KOPT-K1 (cell line): ENCODE data around the gene RAF1.

Experiments used
- H3K27ac ChIP-seq: fragments of 200-600 bp; sonication (generic); 2 replicates; pipeline ENCODE4 v1.5.1; 2016; ENCODE audit warnings: antibody characterized with exemption, mild to moderate bottlenecking, low read depth, low read length; ENCODE audit not compliant: poor library complexity, severe bottlenecking
- H3K36me3 ChIP-seq: fragments of 200-600 bp; sonication (generic); 2 replicates; pipeline ENCODE4 v1.5.1; 2017; ENCODE audit warnings: antibody characterized with exemption, mild to moderate bottlenecking, low read length, moderate library complexity; ENCODE audit not compliant: insufficient read depth
- H3K9me3 ChIP-seq: fragments of 200-600 bp; sonication (generic); 2 replicates; pipeline ENCODE4 v1.5.1; 2017; ENCODE audit warnings: antibody characterized with exemption, low read length, mild to moderate bottlenecking; ENCODE audit not compliant: insufficient read depth, poor library complexity, severe bottlenecking

RAF1 gene

GRCh38 chr3:12582730-12583129 is 81.2 kb downstream of the RAF1 start:
- Histone ChIP-seq H3K36me3 (peaks cover 97% of the 10 kb centered on the region), H3K9me3 (no peaks in the 10 kb centered on the region), H3K27ac (no peak overlapping the region)

DNA sequence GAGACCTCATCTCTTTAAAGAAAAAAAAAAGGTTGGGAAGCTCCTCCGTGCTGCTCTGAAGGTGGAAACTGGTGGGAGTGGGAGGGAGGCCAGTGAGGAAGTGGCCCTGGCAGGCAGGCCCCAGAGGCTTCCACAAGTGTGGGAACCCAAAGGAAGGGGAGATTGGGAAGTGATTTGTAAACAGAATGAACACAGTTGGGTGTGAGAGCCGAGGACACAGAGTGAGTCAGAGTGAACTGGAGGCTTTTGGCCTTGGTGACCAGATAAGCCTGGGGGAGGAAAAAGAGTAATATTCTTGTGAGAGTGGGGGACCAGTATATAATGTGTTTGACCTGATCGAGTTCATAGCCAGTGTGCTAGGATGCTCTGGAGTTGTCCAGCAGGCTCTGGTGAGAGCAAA is 84.0 kb downstream of the RAF1 start:
- no peak overlapping the region for H3K27ac ChIP-seq
- peaks cover 98% of the 10 kb centered on the region for H3K36me3 ChIP-seq
- H3K9me3 ChIP-seq = peaks cover 5% of the 10 kb centered on the region

DNA sequence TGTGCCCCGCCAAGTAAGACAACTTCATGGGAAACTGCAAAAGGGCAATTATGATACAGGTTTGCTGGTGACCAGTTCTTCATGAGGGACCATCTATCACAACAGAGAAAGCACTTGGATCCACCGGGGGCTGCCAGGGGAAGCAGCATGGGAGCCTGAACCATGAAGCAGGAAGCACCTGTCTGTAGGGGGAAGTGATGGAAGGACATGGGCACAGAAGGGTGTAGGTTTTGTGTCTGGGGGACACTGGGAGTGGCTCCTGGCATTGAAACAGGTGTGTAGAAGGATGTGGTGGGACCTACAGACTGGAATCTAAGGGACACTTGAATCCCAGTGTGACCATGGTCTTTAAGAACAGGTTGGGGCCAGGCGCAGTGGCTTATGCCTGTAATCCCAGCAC is 84.5 kb downstream of the RAF1 start:
- Histone ChIP-seq H3K9me3 (peaks cover 5% of the 10 kb centered on the region), H3K27ac (no peak overlapping the region), H3K36me3 (peaks cover 98% of the 10 kb centered on the region)

GRCh38 chr3:12578742-12579141 is 85.2 kb downstream of the RAF1 start:
- peaks cover 5% of the 10 kb centered on the region for H3K9me3 ChIP-seq
- H3K36me3 ChIP-seq = peaks cover 98% of the 10 kb centered on the region
- H3K27ac ChIP-seq = no peak overlapping the region

- H3K27ac ChIP-seq = no peak overlapping the region
- peaks cover 5% of the 10 kb centered on the region for H3K9me3 ChIP-seq
- peaks cover 97% of the 10 kb centered on the region for H3K36me3 ChIP-seq
Measured at GRCh38 chr3:12577379-12577778, 86.5 kb downstream of the RAF1 start.

- H3K36me3 ChIP-seq = peaks cover 99% of the 10 kb centered on the region
- H3K9me3 ChIP-seq = peaks cover 5% of the 10 kb centered on the region
- no peak overlapping the region for H3K27ac ChIP-seq
Measured at GRCh38 chr3:12574661-12575060, 89.3 kb downstream of the RAF1 start.

DNA sequence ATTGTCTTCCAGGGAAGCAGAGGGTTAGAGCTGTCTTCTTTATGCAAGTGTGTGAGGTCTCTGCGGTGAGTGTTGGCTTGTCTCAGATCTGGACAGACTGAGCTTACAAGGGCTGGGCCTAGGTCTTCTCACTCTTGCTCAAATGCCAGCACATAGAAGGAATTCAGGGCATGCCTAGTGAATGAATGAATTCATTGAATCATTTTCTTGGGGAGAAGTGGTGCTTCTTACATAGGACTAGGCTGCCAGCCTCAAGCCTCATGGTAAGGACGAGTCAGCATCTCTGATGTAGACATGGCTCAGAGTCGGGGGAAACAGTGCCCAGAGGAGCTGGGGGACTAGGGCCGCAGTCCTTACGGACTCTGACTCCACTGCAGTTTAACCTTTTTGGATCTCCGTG is 89.8 kb downstream of the RAF1 start:
- H3K9me3 ChIP-seq = peaks cover 5% of the 10 kb centered on the region
- H3K36me3 ChIP-seq = peaks cover 99% of the 10 kb centered on the region
- H3K27ac ChIP-seq = no peak overlapping the region

- H3K36me3 ChIP-seq = peaks cover 83% of the 10 kb centered on the region
- no peak overlapping the region for H3K27ac ChIP-seq
- H3K9me3 ChIP-seq = peaks cover 4% of the 10 kb centered on the region
Measured at GRCh38 chr3:12571986-12572385, 91.9 kb downstream of the RAF1 start.

GRCh38 chr3:12569836-12570235 is 94.1 kb downstream of the RAF1 start:
- no peak overlapping the region for H3K27ac ChIP-seq
- peaks cover 20% of the 10 kb centered on the region for H3K9me3 ChIP-seq
- H3K36me3 ChIP-seq = peaks cover 69% of the 10 kb centered on the region

- H3K9me3 ChIP-seq = peaks cover 20% of the 10 kb centered on the region
- peaks cover 58% of the 10 kb centered on the region for H3K36me3 ChIP-seq
- H3K27ac ChIP-seq = no peak overlapping the region
Measured at GRCh38 chr3:12568747-12569146, 95.2 kb downstream of the RAF1 start.

DNA sequence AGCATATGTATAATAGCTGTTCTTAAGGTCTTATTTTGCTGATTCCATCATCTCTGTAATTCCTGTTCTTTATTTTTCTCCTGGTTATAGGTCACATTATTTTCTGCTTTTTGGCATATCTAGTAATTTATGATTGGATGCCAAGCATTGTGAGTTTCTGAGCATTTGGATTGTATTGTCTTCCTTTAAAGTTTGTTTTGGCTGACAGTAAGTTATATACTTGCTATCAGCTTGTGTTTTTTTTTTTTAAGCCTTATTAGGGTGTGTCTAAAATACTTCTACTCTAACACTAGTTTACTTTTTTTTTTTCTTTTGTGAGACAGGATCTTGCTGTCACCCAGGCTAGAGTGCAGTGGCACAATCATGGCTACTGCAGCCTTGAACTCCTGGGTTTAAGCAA is 96.9 kb downstream of the RAF1 start:
- Histone ChIP-seq H3K27ac (no peak overlapping the region), H3K36me3 (peaks cover 41% of the 10 kb centered on the region), H3K9me3 (peaks cover 20% of the 10 kb centered on the region)

DNA sequence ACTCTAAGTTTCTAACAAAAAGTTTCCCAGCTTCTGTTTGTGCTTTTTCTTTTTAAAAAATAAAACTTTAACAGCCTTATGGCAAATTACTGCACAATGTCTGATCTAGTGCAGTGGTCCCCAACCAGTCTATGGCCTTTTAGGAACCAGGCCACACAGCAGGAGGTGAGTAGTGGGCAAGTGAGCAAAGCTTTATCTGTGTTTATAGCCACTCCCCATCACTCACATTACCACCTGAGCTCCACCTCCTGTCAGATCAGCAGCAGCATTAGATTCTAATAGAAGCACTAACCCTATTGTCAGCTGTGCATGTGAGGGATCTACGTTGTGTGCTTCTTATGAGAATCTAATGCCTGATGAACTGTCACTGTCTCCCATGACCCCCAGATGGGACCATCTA is 101.5 kb downstream of the RAF1 start:
- H3K9me3 ChIP-seq = peaks cover 20% of the 10 kb centered on the region
- H3K27ac ChIP-seq = no peak overlapping the region
- H3K36me3 ChIP-seq = peaks cover 7% of the 10 kb centered on the region; the same call in 1 of the 2 replicates

DNA sequence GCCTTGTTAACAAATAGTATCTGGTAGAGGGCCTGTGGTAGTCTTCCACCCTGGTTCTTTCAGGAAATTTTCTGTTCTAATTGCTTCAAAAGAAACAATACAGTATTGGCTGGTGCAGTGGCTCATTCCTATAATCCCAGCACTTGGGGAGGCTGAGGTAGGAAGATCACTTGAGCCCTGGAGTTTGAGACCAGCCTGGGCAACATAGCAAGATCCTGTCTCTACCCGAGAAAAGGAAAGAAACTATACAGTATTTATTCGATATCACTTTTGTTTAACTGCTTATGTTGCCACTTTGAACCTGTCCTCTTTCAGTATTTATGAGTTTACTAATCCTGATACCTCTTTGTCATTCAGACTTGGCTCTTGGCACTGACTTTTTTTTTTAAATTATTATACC is 102.5 kb downstream of the RAF1 start:
- no peak overlapping the region for H3K27ac ChIP-seq

GRCh38 chr3:12560505-12561190 is 103.3 kb downstream of the RAF1 start:
- H3K36me3 ChIP-seq = no peaks in the 10 kb centered on the region; the same call in 1 of the 2 replicates
- H3K9me3 ChIP-seq = peaks cover 4% of the 10 kb centered on the region
- no peak overlapping the region for H3K27ac ChIP-seq

More for the DNA sequence above, 102.5 kb downstream of the RAF1 start:
- Histone ChIP-seq H3K36me3 (peaks cover 7% of the 10 kb centered on the region; the same call in 1 of the 2 replicates), H3K9me3 (peaks cover 12% of the 10 kb centered on the region)

DNA sequence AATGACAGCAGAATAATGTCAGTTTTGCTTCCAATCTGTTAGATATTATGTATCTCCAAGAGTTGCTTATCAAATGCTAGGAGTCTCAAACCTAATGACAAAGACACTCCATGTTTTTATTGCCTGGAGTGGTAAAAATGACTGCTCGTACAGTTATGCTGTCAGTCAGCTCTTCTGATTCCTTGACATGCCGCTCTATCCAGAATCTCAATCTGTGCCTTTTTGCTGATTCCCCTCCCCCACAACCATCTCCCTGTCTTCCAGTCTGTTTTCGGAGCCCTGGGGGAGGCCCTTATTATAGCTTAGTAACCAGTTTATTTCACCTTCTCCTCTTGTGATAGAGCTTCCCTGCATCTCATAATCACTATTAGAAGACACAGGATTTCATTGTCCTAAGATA is 104.4 kb downstream of the RAF1 start:
- Histone ChIP-seq H3K36me3 (no peaks in the 10 kb centered on the region), H3K27ac (no peak overlapping the region), H3K9me3 (no peaks in the 10 kb centered on the region)

- Histone ChIP-seq H3K36me3 (no peaks in the 10 kb centered on the region), H3K9me3 (no peaks in the 10 kb centered on the region), H3K27ac (no peak overlapping the region)
Measured at GRCh38 chr3:12558706-12559105, 105.2 kb downstream of the RAF1 start.
